RWPE1 (cell line): ENCODE data around the gene IL31.

Source experiments
- CTCF ChIA-PET: fragments of 350-600 bp; sonication (Branson Sonifier 250); formaldehyde crosslinking; extraction: SDS; loops from one replicate; lab custom pipeline; 2021; lab: Yijun Ruan, JAX
- POLR2A ChIA-PET: fragments of 400-600 bp; formaldehyde crosslinking; extraction: SDS; loops from one replicate; lab custom pipeline; 2020; ENCODE audit warnings: antibody characterized with exemption; ENCODE audit not compliant: low non-redundant PET; lab: Yijun Ruan, JAX
- DNase-seq: peaks from one replicate; pipeline ENCODE4 v3.0.0; 2012; ENCODE audit warnings: low spot score
- H3K27ac ChIP-seq: fragments of 450-650 bp; 2 replicates; pipeline ENCODE4 v1.5.1; 2017
- TF ChIP-seq, protein P1 (sequence below): fragments of 450-650 bp; conservative IDR thresholded peaks from 2 replicates; pipeline ENCODE4 v1.5.1; 2017; ENCODE audit warnings: low read depth, mild to moderate bottlenecking

IL31 gene

DNA sequence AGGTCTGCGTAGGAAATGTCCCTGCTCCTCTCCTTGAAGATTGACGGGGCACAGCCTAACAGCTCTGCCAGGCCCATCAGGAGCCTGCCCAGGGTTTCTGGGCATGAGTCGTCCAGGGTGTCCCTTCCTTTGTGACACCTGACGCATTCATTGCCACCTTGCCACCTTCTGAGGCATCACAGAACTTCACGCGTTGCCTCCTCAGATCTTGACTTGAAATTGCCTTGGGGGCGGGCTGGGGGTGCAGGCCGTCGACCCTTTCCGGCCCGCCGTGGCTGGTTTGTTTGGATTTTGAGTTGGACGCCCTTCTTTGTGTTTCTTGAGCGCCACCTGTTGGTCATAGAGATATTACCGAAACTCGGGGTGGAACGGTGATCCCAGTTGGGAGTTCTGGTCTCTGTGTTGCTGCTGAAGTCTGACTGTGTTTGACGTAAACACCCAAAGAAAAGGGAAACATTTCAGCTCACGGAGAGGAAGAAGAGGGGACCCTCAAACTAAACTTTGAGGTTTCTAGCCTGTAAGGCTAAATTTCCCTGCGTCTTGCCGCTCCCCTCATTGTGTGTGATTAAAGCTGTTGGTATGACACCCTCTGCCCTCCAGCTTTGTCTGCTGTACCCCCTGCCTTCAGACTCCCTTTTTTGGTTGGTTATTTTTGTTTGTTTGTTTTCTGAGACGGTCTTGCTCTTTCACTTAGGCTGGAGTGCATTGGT, 50.8 kb downstream of the IL31 start:
- peak overlapping the region; percentile 53 for H3K27ac ChIP-seq
- peak; percentile 71 for DNase-seq
- ChIA-PET POLR2A (no interaction called here), CTCF (interaction anchor here (0.6 to 3.0 kb wide), 19 partner anchors 9 to 328 kb away, joined by 3 to 17 read pairs (median 4); no protein-coding TSS in a partner anchor)
- TF ChIP-seq, protein P1, sequence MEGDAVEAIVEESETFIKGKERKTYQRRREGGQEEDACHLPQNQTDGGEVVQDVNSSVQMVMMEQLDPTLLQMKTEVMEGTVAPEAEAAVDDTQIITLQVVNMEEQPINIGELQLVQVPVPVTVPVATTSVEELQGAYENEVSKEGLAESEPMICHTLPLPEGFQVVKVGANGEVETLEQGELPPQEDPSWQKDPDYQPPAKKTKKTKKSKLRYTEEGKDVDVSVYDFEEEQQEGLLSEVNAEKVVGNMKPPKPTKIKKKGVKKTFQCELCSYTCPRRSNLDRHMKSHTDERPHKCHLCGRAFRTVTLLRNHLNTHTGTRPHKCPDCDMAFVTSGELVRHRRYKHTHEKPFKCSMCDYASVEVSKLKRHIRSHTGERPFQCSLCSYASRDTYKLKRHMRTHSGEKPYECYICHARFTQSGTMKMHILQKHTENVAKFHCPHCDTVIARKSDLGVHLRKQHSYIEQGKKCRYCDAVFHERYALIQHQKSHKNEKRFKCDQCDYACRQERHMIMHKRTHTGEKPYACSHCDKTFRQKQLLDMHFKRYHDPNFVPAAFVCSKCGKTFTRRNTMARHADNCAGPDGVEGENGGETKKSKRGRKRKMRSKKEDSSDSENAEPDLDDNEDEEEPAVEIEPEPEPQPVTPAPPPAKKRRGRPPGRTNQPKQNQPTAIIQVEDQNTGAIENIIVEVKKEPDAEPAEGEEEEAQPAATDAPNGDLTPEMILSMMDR: peak; percentile 80
